GM12878 (cell line): ENCODE measurements around the gene POLD2. TPM values are rescaled to one million over a fixed set of nuclear protein-coding genes. Genes with fewer than 3 reads are reported as not detected.

Experiments
- CTCF ChIP-seq, 3 experiments: IDR thresholded peaks in 2 of 3; conservative IDR thresholded peaks in 1 of 3; 2 replicates each; pipeline ENCODE4 v1.5.1; 2011; ENCODE audit warnings: low read depth in 3 of 3, low read length in 3 of 3, mild to moderate bottlenecking in 3 of 3, control low read depth in 2 of 3, moderate library complexity in 2 of 3, inconsistent platforms in 1 of 3, mixed read lengths in 1 of 3; ENCODE audit not compliant: control insufficient read depth in 2 of 3, insufficient read depth in 1 of 3; ENCODE audit errors: extremely low read depth in 1 of 3
- CUX1 ChIP-seq: IDR thresholded peaks from 2 replicates; pipeline ENCODE4 v1.6.1; 2012; ENCODE audit warnings: improper control_type of control experiment, low read depth, low read length; ENCODE audit not compliant: insufficient replicate concordance
- FOXK2 ChIP-seq: fragments of 450-650 bp; IDR thresholded peaks from 2 replicates; pipeline ENCODE4 v1.6.1; 2017; ENCODE audit warnings: mild to moderate bottlenecking, moderate library complexity
- HSF1 ChIP-seq: fragments of 150-350 bp; IDR thresholded peaks from 2 replicates; pipeline ENCODE4 v1.6.1; 2014; ENCODE audit warnings: mild to moderate bottlenecking, low read depth, low read length
- IKZF1 ChIP-seq: fragments of 450-650 bp; conservative IDR thresholded peaks from 2 replicates; pipeline ENCODE4 v1.6.1; 2017; ENCODE audit warnings: antibody characterized with exemption, mild to moderate bottlenecking
- POLR2A ChIP-seq: IDR thresholded peaks from 2 replicates; pipeline ENCODE4 v1.6.1; 2011; ENCODE audit warnings: low read depth, mild to moderate bottlenecking, low read length
- RCOR1 ChIP-seq: conservative IDR thresholded peaks from 2 replicates; pipeline ENCODE4 v1.6.1; 2012; ENCODE audit warnings: low read depth, low read length, improper control_type of control experiment
- SKIL ChIP-seq: fragments of 450-650 bp; IDR thresholded peaks from 2 replicates; pipeline ENCODE4 v1.6.1; 2017; ENCODE audit warnings: mild to moderate bottlenecking, low read depth, inconsistent platforms; ENCODE audit not compliant: poor library complexity, severe bottlenecking
- SREBF2 ChIP-seq: IDR thresholded peaks from 2 replicates; pipeline ENCODE4 v1.6.1; 2012; ENCODE audit warnings: mild to moderate bottlenecking, low read length
- SUPT20H ChIP-seq: IDR thresholded peaks from 2 replicates; pipeline ENCODE4 v1.6.1; 2011; ENCODE audit warnings: low read depth, mild to moderate bottlenecking, low read length, moderate library complexity, borderline replicate concordance; ENCODE audit not compliant: control insufficient read depth
- TBL1XR1 ChIP-seq: IDR thresholded peaks from 2 replicates; pipeline ENCODE4 v1.6.1; 2012; ENCODE audit warnings: low read depth, low read length, improper control_type of control experiment
- TCF3 ChIP-seq: IDR thresholded peaks from 2 replicates; pipeline ENCODE4 v1.6.1; 2012; ENCODE audit warnings: low read depth, mild to moderate bottlenecking, low read length, borderline replicate concordance; ENCODE audit not compliant: insufficient read depth
- ZBTB11 ChIP-seq: fragments of 450-650 bp; formaldehyde crosslinking; IDR thresholded peaks from 2 replicates; pipeline ENCODE4 v1.5.0; 2022; ENCODE audit warnings: mild to moderate bottlenecking, missing genetic modification characterization
- polyA plus RNA-seq, 11 experiments: library from polyadenylated mRNA; depleted of rRNA in 4 of 11; unstranded in 6 of 11; stranded (reverse) in 5 of 11; fragments of >200 nt; fragmentation: Nextera tagmentation in 4 of 11; fragmentation: Illumina TruSeq in 1 of 11; extraction: Ambion mirVana in 4 of 11; extraction: Trizol in 1 of 11; gene quantifications; 1 replicate in 1 of 11; 2 replicates in 10 of 11; pipeline versions ENCODE4 v1.2.1 to v1.2.3, GENCODE V29; 2011 to 2016; ENCODE audit warnings: inconsistent platforms in 2 of 11, missing spikeins in 2 of 11, low read depth in 1 of 11
- total RNA-seq, 4 experiments: library from RNA; depleted of rRNA in 3 of 4; stranded (reverse); fragments of >200 nt in 3 of 4; fragmentation: Illumina TruSeq in 1 of 4; extraction: Trizol in 1 of 4; gene quantifications; 2 replicates each; pipeline versions ENCODE4 v1.2.1 to v1.2.3, GENCODE V29; 2013 to 2021

POLD2 gene
- total and polyA plus RNA-seq, 10 of the 15 experiments (the other 5 are each of a cell fraction or from before 2014, with no cell fraction given): 19.1 to 287 (median 169) TPM

- no peak for TF ChIP-seq CTCF (IDR thresholded peaks at IDR 0.05 in 2 of 3, conservative IDR thresholded peaks at IDR 0.05 in 1 of 3; ENCODE audit: control insufficient read depth in 2 of 3, extremely low read depth in 1 of 3, insufficient read depth in 1 of 3, low read depth in 3 of 3, low read length in 3 of 3)
- no peak for TF ChIP-seq SUPT20H
- TF ChIP-seq TBL1XR1: 0 out of 2 replicates have a peak, but pooled peaks have one; percentile 4
- no peak for TF ChIP-seq FOXK2
- no peak for TF ChIP-seq RCOR1
- TF ChIP-seq HSF1: no peak
- TF ChIP-seq SKIL: no peak
- peak; percentile 89 for TF ChIP-seq POLR2A
- TF ChIP-seq IKZF1: peak; percentile 53
- TF ChIP-seq CUX1: no peak
- peak; percentile 31; the same call in 1 of the 2 replicates for TF ChIP-seq SREBF2
- TF ChIP-seq TCF3: 0 out of 2 replicates have a peak, but pooled peaks have one; percentile 23
- no peak for TF ChIP-seq ZBTB11 (CRISPR knock-in tag)
These were observed at the start of gene POLD2 (continued) for GRCh38 chr7:44123190-44124003.
